DOHH2 (cell line): ENCODE results near the gene LRRC32.

ENCODE experiments used
- CTCF ChIP-seq: fragments of 200-600 bp; sonication (generic); IDR thresholded peaks from one replicate; pipeline ENCODE4 v1.5.1; 2014; ENCODE audit warnings: antibody characterized with exemption, mild to moderate bottlenecking, low read depth, low read length; ENCODE audit not compliant: poor library complexity, severe bottlenecking
- EZH2phosphoT487 ChIP-seq: fragments of 200-600 bp; sonication (generic); IDR thresholded peaks from 2 replicates; pipeline ENCODE4 v1.6.1; 2017; ENCODE audit warnings: borderline replicate concordance, mild to moderate bottlenecking, antibody characterized with exemption, low read length, moderate library complexity, mixed read lengths

- no peak for TF ChIP-seq CTCF
- no peak for TF ChIP-seq EZH2phosphoT487
Measured at GRCh38 chr11:76626921-76627401, 43.6 kb downstream of the LRRC32 start.
